ENCODE results near the gene ALKBH8.

GRCh38 chr11:107550304-107550703, 15.2 kb downstream of the ALKBH8 start:
- TF ChIP-seq CTCF (IDR thresholded peaks at IDR 0.05) (no peak), TCF7L2 (IDR thresholded peaks at IDR 0.05; ENCODE audit: low read depth, low read length) (no peak)

Measured in Panc1 (cell line).